ENCODE results near the gene HTR1B. TPM values are rescaled to one million over a fixed set of nuclear protein-coding genes. Genes with fewer than 3 reads are reported as not detected.
A peak's percentile ranks its signal among the peaks of the same experiment; 100 is the strongest.

HTR1B gene, protein sequence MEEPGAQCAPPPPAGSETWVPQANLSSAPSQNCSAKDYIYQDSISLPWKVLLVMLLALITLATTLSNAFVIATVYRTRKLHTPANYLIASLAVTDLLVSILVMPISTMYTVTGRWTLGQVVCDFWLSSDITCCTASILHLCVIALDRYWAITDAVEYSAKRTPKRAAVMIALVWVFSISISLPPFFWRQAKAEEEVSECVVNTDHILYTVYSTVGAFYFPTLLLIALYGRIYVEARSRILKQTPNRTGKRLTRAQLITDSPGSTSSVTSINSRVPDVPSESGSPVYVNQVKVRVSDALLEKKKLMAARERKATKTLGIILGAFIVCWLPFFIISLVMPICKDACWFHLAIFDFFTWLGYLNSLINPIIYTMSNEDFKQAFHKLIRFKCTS
- 49.1 and 64.4 TPM in 2 replicates for total RNA-seq

DNA sequence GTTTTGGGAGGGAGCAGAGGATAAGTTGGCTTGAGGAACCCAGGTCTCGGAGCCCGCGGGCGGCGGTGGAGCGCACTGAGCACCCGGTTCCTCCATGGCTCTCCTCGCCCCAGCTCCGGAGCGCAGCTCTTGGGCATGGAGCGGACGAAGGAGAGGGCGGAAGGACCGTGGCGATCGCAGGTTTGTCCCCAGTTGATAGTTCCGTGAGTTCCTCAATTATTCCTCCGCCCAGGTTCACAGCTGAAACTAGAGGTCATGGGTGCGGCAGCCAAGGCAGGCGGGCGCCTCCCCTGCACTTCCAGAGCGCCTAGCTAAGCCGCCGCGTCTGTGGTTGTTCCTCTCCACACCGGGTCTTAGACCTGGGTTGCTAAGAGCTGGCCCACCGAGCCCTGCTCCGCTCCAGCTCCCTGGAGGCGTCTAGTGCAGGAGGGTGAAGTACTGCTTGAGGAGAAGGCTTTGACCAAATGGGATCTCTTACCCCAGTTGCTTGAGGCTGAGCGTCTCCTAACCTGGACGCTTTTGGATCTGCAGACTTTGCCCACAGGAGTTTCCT, at the start of gene HTR1B:
Gene HTR1B, minus strand, starts transcription at position 184 of the 553 bp plus-strand sequence. Its CDS starts 88 bp downstream, at position 96.
- no peak for DNase-seq (ENCODE audit: low read depth, low spot score)

DNA sequence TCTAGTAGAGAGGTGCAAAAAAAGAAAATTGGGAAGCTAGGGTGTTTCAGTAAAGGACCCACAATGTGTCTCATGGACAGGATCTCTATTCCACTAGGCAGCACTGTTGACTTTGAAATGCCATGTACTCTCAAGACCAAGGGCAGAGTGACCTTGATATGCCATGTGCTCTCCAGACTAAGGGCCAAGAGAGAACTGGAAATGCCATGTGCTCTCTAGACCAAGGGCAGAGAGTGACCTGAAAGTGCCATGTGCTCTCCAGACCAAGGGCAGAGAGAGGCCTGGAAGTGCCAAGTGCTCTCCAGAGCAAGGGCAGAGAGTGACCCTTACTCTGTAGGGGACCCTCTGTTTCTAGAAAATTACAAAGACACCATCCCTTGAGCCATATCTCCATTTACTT, 49.3 kb upstream of the HTR1B start:
- DNase-seq (ENCODE audit: low read depth, low spot score) = no peak

DNA sequence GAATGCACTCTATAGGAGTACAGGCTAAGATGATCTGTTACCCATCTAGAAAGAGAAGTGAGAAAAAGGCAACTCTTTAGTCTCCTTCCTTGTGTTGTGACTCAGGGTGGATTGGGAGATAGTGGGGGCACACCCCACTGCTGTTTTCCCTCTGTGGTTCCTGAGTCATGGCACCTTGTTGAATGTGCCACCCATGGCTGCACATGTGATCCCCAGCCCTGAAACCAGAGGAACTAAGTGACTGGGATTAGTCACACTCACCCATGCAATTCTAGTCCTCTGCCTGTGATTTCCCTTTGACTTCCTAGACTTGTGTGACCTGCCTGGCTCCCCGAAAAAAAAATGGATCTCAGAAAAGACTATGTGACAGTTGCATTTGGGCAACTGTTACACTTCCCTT, 48.6 kb upstream of the HTR1B start:
- no peak for DNase-seq (ENCODE audit: low read depth, low spot score)

GRCh38 chr6:77502981-77503380, 39.7 kb upstream of the HTR1B start:
- DNase-seq (ENCODE audit: low read depth, low spot score) = no peak

DNA sequence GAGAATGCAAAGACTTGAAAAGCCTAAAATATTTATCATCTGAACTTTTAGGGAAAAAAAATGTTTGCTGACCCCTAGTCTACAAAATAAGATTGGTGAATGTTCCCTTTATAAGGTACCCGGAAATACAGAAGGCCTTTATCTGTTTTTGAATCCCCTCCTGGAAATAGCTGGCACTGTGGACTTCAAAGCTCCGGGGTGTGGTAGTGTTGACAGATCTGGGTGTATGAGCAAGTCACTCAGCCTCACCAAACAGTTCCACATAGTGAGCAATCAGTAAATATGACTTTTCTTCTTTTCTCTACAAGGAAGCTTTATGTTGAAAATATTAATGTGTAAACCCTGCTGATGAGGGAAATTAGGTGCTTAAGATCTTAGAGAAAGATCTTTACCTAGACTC, 29.2 kb upstream of the HTR1B start:
- DNase-seq (ENCODE audit: low read depth, low spot score) = no peak

DNA sequence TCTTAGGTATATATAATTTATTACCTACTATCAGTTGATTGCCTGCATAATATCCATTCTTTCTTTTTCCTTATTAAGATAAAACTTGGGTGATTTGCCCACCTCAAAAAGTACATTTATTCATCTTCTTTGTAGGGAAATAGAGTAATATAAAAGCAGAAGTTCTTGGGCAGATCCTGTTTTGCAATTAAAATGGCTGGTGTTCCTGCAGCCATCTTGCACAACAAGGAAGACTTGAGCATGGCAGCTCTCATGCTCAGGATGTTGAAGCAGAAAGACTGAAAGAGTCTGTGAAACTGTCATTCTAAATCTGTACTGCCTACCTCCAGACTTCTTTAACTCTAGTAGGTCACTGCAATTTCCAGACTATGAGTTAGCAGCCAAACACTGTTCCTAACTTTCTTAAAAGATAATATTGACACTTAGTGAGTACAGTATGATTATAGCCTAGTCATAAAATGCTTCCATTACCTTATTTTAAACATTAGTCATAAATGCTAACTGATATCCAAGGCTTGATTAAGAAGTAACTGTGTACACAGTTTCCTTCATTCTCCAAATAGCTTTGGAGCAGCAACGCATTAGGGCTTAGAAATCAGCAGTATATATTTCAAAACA, 24.6 kb upstream of the HTR1B start:
- no peak for DNase-seq (ENCODE audit: low read depth, low spot score)

DNA sequence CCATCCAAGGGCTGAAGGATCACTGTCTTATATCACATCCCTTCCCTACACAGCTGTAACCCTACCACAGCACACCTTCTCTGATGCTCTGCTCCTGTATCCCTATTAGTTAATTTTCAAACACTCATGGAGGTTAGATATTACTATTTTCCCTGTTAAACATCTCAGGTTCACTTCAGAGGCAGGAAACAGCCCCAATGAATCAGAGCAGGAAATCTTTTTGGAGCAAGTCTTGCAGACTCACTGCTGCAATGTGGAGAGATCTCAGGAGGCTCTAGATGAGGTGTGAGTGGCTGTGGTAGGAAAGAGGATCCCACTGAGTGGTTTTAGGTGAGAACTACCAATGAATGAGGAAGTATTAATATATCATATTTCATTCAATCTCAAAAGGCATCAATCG, 19.7 kb upstream of the HTR1B start:
- no peak for DNase-seq (ENCODE audit: low read depth, low spot score)

DNA sequence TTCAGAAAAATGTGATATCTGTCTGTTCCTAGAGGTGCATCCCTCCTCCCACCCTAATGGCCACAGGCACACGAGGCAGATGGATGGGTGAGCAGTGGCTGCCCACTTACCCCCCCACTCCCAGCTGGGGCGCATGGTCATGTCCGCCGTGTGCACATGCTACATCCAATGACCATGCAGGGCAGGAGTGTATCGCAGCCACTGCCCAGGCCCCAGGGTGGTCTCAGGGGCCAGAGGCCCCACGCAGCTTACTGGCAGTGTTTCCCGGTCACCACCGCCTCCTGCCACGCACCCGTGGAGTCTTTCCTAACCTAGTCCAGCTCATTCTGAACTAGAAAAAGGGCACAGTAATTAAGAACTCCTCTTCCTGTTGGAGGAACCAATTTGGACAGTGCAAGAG, 11.7 kb upstream of the HTR1B start:
- DNase-seq (ENCODE audit: low read depth, low spot score) = no peak

- DNase-seq (ENCODE audit: low read depth, low spot score) = no peak
Measured at GRCh38 chr6:77474286-77474956, 11.1 kb upstream of the HTR1B start.

DNA sequence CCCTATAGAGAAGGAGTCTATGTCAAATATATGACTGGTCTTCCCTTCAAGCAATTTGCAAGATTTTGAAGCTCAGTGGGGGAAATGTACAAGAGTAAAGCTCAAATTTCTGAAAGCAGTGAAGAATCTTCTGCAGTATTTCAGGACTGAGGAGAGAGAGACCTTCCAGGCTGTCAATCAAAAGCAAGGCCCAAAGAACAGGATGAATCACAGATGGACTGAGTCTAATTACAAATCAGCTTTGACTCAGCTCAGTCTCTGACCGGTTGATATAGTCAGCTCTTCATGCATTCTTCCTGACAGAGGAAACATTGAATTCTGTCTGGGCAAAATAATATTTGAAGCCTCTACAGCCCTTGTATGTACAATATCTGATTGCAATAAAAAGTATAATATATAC, 7.7 kb upstream of the HTR1B start:
- DNase-seq (ENCODE audit: low read depth, low spot score) = no peak

GRCh38 chr6:77468939-77469338, 5.6 kb upstream of the HTR1B start:
- DNase-seq (ENCODE audit: low read depth, low spot score) = no peak

DNA sequence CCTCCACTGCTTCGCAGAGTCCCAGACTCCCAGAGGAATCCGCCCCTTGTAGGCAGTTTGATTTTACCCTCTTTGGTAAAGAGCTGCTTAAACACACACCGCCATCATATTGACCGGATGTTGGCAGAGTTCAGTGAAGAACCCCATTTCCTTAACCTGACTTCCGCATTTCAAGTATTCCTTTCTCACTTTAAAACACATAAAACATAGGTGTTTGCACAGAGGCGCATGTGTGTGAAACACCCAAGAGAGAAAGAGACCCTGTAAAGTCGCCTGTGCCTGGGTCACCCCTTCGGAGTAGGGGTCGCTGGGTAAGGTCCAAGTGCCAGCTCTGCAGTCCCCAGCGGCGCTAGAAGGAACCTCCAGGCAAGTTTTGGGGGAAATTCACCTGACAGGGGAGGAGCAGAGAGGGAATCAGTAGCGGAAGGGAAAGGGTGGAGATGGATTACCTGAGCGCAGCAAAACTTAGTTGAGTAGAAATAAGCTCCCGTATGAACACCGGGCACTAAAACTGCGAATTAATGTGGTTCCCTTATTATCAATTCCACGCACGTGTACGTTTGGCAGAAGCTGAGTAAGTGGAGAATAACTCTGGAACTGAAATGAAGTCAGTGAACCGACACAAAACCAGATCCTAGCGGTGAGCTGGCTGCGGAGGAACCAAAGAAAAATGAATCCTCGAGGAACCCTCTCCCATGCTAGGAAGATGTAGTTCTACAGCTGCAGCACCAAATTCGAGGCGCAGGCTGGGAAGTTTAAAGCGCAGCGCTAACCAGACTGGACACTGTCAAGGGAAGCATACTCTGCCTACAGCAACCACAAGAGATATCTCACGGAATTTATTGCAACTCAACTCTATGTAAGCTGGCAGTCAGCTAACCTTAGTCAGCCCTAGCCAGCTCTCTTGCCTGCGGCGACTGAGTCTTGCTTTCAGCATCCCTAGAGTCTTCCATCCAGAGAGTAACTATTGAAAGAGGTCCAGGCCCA, 3.5 kb upstream of the HTR1B start:
- DNase-seq (ENCODE audit: low read depth, low spot score) = no peak

DNA sequence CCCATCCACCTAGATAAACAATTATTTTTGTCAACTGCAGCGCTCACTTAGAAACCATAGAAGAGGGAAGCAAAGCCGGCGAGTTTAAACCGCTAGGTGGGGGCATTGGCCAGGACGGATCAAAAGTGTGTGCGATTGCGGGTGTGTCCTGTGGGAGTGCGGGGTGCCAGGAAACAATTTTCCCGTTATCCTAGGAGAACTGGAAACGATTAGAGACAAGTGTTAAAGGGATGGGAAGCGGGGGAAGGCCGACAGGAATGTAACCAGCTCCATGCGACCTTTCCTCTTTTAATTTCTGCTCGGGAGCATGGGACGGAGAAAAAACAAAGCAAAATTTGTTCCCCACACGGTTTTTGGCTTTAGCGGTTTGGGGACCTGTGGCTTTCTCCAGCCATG, 2.8 kb upstream of the HTR1B start:
- DNase-seq (ENCODE audit: low read depth, low spot score) = no peak

- DNase-seq (ENCODE audit: low read depth, low spot score) = no peak
Measured at GRCh38 chr6:77464495-77464867, 1.2 kb upstream of the HTR1B start.

- DNase-seq (ENCODE audit: low read depth, low spot score) = no peak
Measured at GRCh38 chr6:77463861-77464494, 687 bp upstream of the HTR1B start.

- peak; percentile 47 for DNase-seq (ENCODE audit: low read depth, low spot score)
Measured at GRCh38 chr6:77462359-77463307, 658 bp downstream of the HTR1B start.

DNA sequence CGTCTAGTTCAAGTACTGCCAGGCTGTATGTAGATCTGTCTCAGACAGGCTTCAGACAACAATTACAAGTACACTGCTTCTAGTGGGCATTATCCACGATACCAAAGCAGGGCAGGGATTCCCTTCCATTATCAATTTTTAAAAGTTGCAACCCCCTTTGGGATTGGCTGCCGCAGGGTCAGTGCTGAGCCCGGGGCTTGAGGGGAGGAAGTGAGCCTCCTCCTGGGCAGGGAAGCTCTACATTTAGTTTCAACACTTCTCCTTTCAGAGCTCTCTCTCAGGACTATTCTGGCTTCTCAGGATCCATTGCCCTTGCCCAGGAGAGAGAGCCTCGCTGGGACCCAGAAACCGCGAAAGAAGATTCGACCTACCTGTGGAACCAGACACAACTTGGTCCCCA, 1.5 kb downstream of the HTR1B start:
- DNase-seq (ENCODE audit: low read depth, low spot score) = no peak

GRCh38 chr6:77458421-77458820, 4.9 kb downstream of the HTR1B start:
- DNase-seq (ENCODE audit: low read depth, low spot score) = peak; percentile 48

DNA sequence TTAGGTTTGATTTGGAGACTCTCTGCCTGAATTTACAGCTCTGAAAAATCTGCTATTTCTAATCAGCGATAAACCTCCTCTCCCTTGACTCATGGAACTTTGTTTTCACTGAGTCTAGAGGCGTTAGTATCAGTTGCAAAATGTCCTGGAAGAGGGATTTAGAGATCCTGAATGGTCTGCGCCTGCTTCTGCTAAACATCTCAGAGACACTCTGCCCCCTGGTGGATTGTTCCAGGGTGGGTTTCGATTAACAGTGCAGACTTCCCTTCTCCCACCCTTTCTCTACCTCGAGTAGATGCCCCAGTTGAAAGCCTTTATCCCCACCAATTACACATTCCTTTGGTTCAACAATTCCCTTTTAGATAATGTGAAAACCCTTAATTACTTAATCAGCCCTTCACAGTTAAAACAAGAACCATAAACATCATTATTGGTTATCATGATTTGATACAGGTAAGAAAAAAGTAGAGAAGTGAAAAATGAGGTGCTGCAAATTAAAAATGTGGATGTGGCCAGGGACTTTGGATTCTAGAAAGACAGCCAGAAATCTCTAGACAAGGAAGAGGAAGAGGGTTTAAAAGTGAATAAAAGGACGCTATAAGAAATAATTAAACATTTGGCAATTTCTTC, 5.5 kb downstream of the HTR1B start:
- DNase-seq (ENCODE audit: low read depth, low spot score) = peak; percentile 91
